Brain microvascular endothelial cell (primary cell): Measurements from ENCODE around the gene ALDH9A1.
"Not testable (repeated sequence)": the region's sequence is repeated elsewhere in the genome, so short reads cannot be mapped to it uniquely, and the experiment has no call there.

Experiments
- DNase-seq: peaks from one replicate; pipeline ENCODE4 v3.0.0-alpha.2; 2020
- H3K27ac ChIP-seq: fragments of 250-450 bp; sonication (Bioruptor Pico); 2 replicates; pipeline ENCODE4 v1.5.1; 2020; ENCODE audit warnings: mild to moderate bottlenecking, moderate library complexity
- H3K27me3 ChIP-seq: fragments of 250-450 bp; sonication (Bioruptor Pico); replicated peaks from 2 replicates; pipeline ENCODE4 v1.5.1; 2020; ENCODE audit warnings: mild to moderate bottlenecking
- H3K36me3 ChIP-seq: fragments of 250-450 bp; sonication (Bioruptor Pico); replicated peaks from 2 replicates; pipeline ENCODE4 v1.5.1; 2020; ENCODE audit warnings: mild to moderate bottlenecking
- H3K4me3 ChIP-seq: 2 replicates; pipeline ENCODE4 v1.5.1; 2011; ENCODE audit warnings: low read depth, mild to moderate bottlenecking, control low read depth, low read length, moderate library complexity
- CTCF ChIP-seq: IDR thresholded peaks from 2 replicates; pipeline ENCODE4 v1.5.1; 2011; ENCODE audit warnings: low read depth, mild to moderate bottlenecking, moderate library complexity, low read length, control low read depth, inconsistent platforms; ENCODE audit errors: missing control alignments
- in situ Hi-C: cut with HindIII; loops from 2 replicates; pipeline ENCODE4 v1.10.0; 2017; ENCODE audit warnings: low sequenced_read_pairs, low pct_ligation_motif_present

The ALDH9A1 gene

GRCh38 chr1:165707984-165708706 is 9.8 kb upstream of the ALDH9A1 start:
- no peak for DNase-seq
- no peak overlapping the region for H3K4me3 ChIP-seq
- no peaks in the 10 kb centered on the region for H3K36me3 ChIP-seq
- no peak for TF ChIP-seq CTCF
- H3K27ac ChIP-seq: no peak overlapping the region
- in situ Hi-C loops: loop anchor here (25.0 kb wide), 1 partner anchor 204 kb away; no protein-coding TSS in a partner anchor
- H3K27me3 ChIP-seq: no peaks in the 10 kb centered on the region

GRCh38 chr1:165703648-165704047 is 5.3 kb upstream of the ALDH9A1 start:
- Histone ChIP-seq H3K4me3 (no peak overlapping the region), H3K36me3 (no peaks in the 10 kb centered on the region), H3K27ac (no peak overlapping the region), H3K27me3 (no peaks in the 10 kb centered on the region)
- TF ChIP-seq CTCF: no peak
- no peak for DNase-seq
- in situ Hi-C loops: loop anchor here (25.0 kb wide), 1 partner anchor 209 kb away; no protein-coding TSS in a partner anchor

GRCh38 chr1:165701922-165702321 is 3.6 kb upstream of the ALDH9A1 start:
- H3K27me3 ChIP-seq, H3K27ac ChIP-seq, H3K4me3 ChIP-seq, DNase-seq, H3K36me3 ChIP-seq: not testable (repeated sequence)
- in situ Hi-C loops: loop anchor here (25.0 kb wide), 1 partner anchor 210 kb away; no protein-coding TSS in a partner anchor

GRCh38 chr1:165699577-165699976 is 1.2 kb upstream of the ALDH9A1 start:
- no peak overlapping the region for H3K4me3 ChIP-seq

GRCh38 chr1:165698761-165699052 is 345 bp upstream of the ALDH9A1 start:
- DNase-seq: no peak
- Histone ChIP-seq H3K27me3 (no peaks in the 10 kb centered on the region), H3K36me3 (no peaks in the 10 kb centered on the region), H3K4me3 (peak overlapping the region; percentile 96), H3K27ac (no peak overlapping the region)
- in situ Hi-C loops: no loop called here
- TF ChIP-seq CTCF: no peak

More at GRCh38 chr1:165699577-165699976, 1.2 kb upstream of the ALDH9A1 start:
- in situ Hi-C loops: no loop called here
- no peak for DNase-seq
- no peaks in the 10 kb centered on the region for H3K27me3 ChIP-seq
- TF ChIP-seq CTCF: no peak
- no peaks in the 10 kb centered on the region for H3K36me3 ChIP-seq
- no peak overlapping the region for H3K27ac ChIP-seq

- DNase-seq: no peak
- no peak for TF ChIP-seq CTCF
- in situ Hi-C loops: no loop called here
These were observed 876 bp downstream of the ALDH9A1 start for GRCh38 chr1:165697491-165697880.

More at GRCh38 chr1:165697491-165697880, 876 bp downstream of the ALDH9A1 start:
- Histone ChIP-seq H3K27me3 (no peaks in the 10 kb centered on the region), H3K27ac (peak overlapping the region; percentile 68), H3K4me3 (peak overlapping the region; percentile 96), H3K36me3 (no peaks in the 10 kb centered on the region)
